ENCODE data around the gene FSTL4.

FSTL4 gene

GRCh38 chr5:133159543-133159942 lies 452.8 kb downstream of the FSTL4 start:
- Histone ChIP-seq H3K36me3 (ENCODE audit: low read depth) (no peaks in the 10 kb centered on the region), H3K27me3 (ENCODE audit: insufficient read depth, poor library complexity, severe bottlenecking) (no peaks in the 10 kb centered on the region), H3K27ac (ENCODE audit: poor library complexity, severe bottlenecking) (no peak overlapping the region), H3K4me1 (ENCODE audit: insufficient read depth, poor library complexity, severe bottlenecking) (no peaks in the 10 kb centered on the region), H3K4me3 (ENCODE audit: severe bottlenecking) (no peak overlapping the region), H3K9me3 (ENCODE audit: severe bottlenecking) (no peaks in the 10 kb centered on the region)
- TF ChIP-seq CTCF (IDR thresholded peaks at IDR 0.05; ENCODE audit: poor library complexity, severe bottlenecking): no peak
- ATAC-seq (ENCODE audit: low read depth): no peak
- DNase-seq (ENCODE audit: low spot score): no peak

- TF ChIP-seq CTCF (IDR thresholded peaks at IDR 0.05; ENCODE audit: poor library complexity, severe bottlenecking): no peak
- Histone ChIP-seq H3K36me3 (ENCODE audit: low read depth) (no peaks in the 10 kb centered on the region), H3K27me3 (ENCODE audit: insufficient read depth, poor library complexity, severe bottlenecking) (no peaks in the 10 kb centered on the region), H3K9me3 (ENCODE audit: severe bottlenecking) (no peaks in the 10 kb centered on the region), H3K4me3 (ENCODE audit: severe bottlenecking) (no peak overlapping the region), H3K4me1 (ENCODE audit: insufficient read depth, poor library complexity, severe bottlenecking) (no peaks in the 10 kb centered on the region), H3K27ac (ENCODE audit: poor library complexity, severe bottlenecking) (no peak overlapping the region)
- no peak for DNase-seq (ENCODE audit: low spot score)
- no peak for ATAC-seq (ENCODE audit: low read depth)
Observed at GRCh38 chr5:133155326-133155969, 456.9 kb downstream of the FSTL4 start.

- DNase-seq (ENCODE audit: low spot score) (no peak), ATAC-seq (ENCODE audit: low read depth) (no peak)
Observed at GRCh38 chr5:133154274-133155075, 457.9 kb downstream of the FSTL4 start.

GRCh38 chr5:133150909-133151544 lies 461.3 kb downstream of the FSTL4 start:
- no peaks in the 10 kb centered on the region for H3K27me3 ChIP-seq (ENCODE audit: insufficient read depth, poor library complexity, severe bottlenecking)
- no peaks in the 10 kb centered on the region for H3K4me1 ChIP-seq (ENCODE audit: insufficient read depth, poor library complexity, severe bottlenecking)
- H3K27ac ChIP-seq (ENCODE audit: poor library complexity, severe bottlenecking): no peak overlapping the region
- TF ChIP-seq CTCF (IDR thresholded peaks at IDR 0.05; ENCODE audit: poor library complexity, severe bottlenecking): no peak
- DNase-seq (ENCODE audit: low spot score): no peak
- no peaks in the 10 kb centered on the region for H3K9me3 ChIP-seq (ENCODE audit: severe bottlenecking)
- H3K36me3 ChIP-seq (ENCODE audit: low read depth): no peaks in the 10 kb centered on the region
- H3K4me3 ChIP-seq (ENCODE audit: severe bottlenecking): no peak overlapping the region
- ATAC-seq (ENCODE audit: low read depth): no peak

More at GRCh38 chr5:133154274-133155075, 457.9 kb downstream of the FSTL4 start:
- no peak overlapping the region for H3K4me3 ChIP-seq (ENCODE audit: severe bottlenecking)
- no peak overlapping the region for H3K27ac ChIP-seq (ENCODE audit: poor library complexity, severe bottlenecking)
- H3K9me3 ChIP-seq (ENCODE audit: severe bottlenecking): no peaks in the 10 kb centered on the region
- H3K4me1 ChIP-seq (ENCODE audit: insufficient read depth, poor library complexity, severe bottlenecking): no peaks in the 10 kb centered on the region
- TF ChIP-seq CTCF (IDR thresholded peaks at IDR 0.05; ENCODE audit: poor library complexity, severe bottlenecking): no peak
- H3K27me3 ChIP-seq (ENCODE audit: insufficient read depth, poor library complexity, severe bottlenecking): no peaks in the 10 kb centered on the region
- H3K36me3 ChIP-seq (ENCODE audit: low read depth): no peaks in the 10 kb centered on the region

Data from RWPE2 (cell line).